ENCODE data around the gene HCCS.

The HCCS gene

DNA sequence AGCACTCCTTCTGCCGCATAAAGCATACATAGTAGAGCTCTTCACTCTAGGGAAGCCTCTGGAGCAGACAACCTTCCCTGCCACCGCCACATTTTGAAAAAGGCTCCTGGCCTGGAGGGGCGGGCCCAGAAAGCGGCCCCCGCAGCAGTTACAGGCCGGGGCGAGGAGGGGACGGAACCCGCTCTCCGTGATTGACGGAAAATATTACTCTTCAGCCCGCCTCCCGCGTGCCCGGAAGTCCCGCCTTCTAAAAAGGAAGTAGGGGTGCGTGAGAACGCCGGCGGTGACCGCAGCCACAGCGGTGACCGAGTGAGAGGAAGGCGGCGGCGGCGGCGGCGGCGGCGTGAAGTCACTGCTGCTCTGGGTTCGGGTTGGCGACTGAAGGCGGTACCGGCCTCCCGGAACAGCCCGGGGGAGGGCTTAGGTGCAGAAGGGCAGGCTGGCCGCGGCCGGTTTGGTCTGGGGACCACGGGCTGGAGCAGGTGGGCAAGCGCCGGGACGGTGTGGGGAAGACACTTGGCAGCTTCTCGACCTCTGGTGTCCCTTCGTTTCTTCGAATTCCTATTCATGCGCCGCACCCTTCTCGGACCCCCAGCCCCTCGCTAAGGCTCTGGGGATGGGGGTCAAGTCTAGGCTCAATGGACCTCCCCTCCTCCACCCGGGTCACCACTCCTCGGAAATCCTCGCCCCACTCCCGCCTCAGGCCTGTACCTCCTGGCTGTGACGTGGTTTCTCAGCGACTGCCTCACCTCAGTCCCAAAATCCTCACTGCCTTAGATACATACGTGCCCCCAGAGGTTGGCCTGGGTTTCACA is at the start of gene HCCS:
TSS of gene HCCS (plus strand) at position 296 of the 815 bp plus-strand sequence. CDS start 729 bp downstream, outside the sequence.
- peak; percentile 71 for DNase-seq (ENCODE audit: low spot score)
- ChIA-PET POLR2A (ENCODE audit: low non-redundant PET) (no interaction called here), CTCF (no interaction called here)
- peak within 1 kb of the TSS; percentile 67 for H3K27ac ChIP-seq
- TF ChIP-seq, protein P1, sequence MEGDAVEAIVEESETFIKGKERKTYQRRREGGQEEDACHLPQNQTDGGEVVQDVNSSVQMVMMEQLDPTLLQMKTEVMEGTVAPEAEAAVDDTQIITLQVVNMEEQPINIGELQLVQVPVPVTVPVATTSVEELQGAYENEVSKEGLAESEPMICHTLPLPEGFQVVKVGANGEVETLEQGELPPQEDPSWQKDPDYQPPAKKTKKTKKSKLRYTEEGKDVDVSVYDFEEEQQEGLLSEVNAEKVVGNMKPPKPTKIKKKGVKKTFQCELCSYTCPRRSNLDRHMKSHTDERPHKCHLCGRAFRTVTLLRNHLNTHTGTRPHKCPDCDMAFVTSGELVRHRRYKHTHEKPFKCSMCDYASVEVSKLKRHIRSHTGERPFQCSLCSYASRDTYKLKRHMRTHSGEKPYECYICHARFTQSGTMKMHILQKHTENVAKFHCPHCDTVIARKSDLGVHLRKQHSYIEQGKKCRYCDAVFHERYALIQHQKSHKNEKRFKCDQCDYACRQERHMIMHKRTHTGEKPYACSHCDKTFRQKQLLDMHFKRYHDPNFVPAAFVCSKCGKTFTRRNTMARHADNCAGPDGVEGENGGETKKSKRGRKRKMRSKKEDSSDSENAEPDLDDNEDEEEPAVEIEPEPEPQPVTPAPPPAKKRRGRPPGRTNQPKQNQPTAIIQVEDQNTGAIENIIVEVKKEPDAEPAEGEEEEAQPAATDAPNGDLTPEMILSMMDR (conservative IDR thresholded peaks at IDR 0.05; ENCODE audit: low read depth), result no peak

DNA sequence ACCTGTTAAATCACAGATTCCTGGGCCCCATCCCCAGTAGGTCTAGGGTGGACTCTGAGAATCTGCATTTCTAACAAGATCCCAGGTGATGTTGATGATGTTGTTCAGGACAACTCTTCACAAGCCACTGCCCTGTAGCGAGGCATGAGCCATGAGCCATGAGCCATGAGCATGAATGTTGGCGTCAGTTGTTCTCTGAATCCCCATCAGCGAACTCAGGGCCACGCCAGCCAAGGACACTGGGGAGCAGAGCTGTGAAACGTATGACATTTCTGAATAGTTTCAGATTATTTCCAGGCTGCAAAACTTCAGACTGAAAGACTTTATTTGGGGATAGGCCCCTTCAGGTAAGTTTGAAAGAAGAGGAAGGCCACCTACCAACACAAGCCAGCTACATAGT is 46.9 kb upstream of the HCCS start:
- no peak overlapping the region for H3K27ac ChIP-seq
- TF ChIP-seq, protein P1 (conservative IDR thresholded peaks at IDR 0.05; ENCODE audit: low read depth), result no peak
- POLR2A ChIA-PET (ENCODE audit: low non-redundant PET), result no interaction called here
- CTCF ChIA-PET, result no interaction called here
- no peak for DNase-seq (ENCODE audit: low spot score)

- POLR2A ChIA-PET (ENCODE audit: low non-redundant PET), result no interaction called here
- TF ChIP-seq, protein P1 (conservative IDR thresholded peaks at IDR 0.05; ENCODE audit: low read depth), result no peak
Measured at GRCh38 chrX:11064851-11065600, 46.1 kb upstream of the HCCS start.

GRCh38 chrX:11066812-11067211 is 44.3 kb upstream of the HCCS start:
- CTCF ChIA-PET, result interaction anchor here (0.7 kb wide), 1 partner anchor 54 kb away, joined by 3 read pairs; no protein-coding TSS in a partner anchor

More at GRCh38 chrX:11064851-11065600, 46.1 kb upstream of the HCCS start:
- CTCF ChIA-PET, result interaction anchor here (0.6 kb wide), 1 partner anchor 1649 kb away, joined by 4 read pairs; no protein-coding TSS in a partner anchor
- no peak overlapping the region for H3K27ac ChIP-seq
- peak; percentile 19 for DNase-seq (ENCODE audit: low spot score)

GRCh38 chrX:11073381-11073780 is 37.8 kb upstream of the HCCS start:
- ChIA-PET CTCF (no interaction called here), POLR2A (ENCODE audit: low non-redundant PET) (no interaction called here)
- TF ChIP-seq, protein P1 (conservative IDR thresholded peaks at IDR 0.05; ENCODE audit: low read depth), result no peak
- H3K27ac ChIP-seq, result no peak overlapping the region
- DNase-seq (ENCODE audit: low spot score), result no peak

More at GRCh38 chrX:11066812-11067211, 44.3 kb upstream of the HCCS start:
- DNase-seq (ENCODE audit: low spot score), result no peak
- no peak overlapping the region for H3K27ac ChIP-seq
- TF ChIP-seq, protein P1 (conservative IDR thresholded peaks at IDR 0.05; ENCODE audit: low read depth), result no peak
- POLR2A ChIA-PET (ENCODE audit: low non-redundant PET), result no interaction called here

- ChIA-PET POLR2A (ENCODE audit: low non-redundant PET) (no interaction called here), CTCF (no interaction called here)
- no peak overlapping the region for H3K27ac ChIP-seq
- no peak for DNase-seq (ENCODE audit: low spot score)
- TF ChIP-seq, protein P1 (conservative IDR thresholded peaks at IDR 0.05; ENCODE audit: low read depth), result no peak
Measured at GRCh38 chrX:11080741-11081305, 30.3 kb upstream of the HCCS start.
